Measurements from ENCODE around the gene ADM5.

DNA sequence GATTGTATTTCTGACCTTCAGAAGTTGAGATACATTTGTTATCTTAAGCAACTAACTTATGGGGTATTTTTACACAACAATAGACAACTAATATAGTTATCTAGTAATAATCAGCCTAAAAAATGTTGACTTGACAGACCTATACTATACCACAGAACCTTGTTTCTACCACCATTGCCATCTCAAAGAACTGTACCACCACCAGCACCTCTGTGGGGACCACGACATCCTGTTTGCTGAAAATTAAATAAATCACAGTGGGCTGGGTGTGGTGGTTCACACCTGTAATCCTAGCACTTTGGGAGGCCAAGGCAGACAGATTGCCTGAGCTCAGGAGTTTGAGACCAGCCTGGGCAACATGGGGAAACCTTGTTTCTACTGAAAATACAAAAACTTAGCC, 49.7 kb downstream of the ADM5 start:
- TF ChIP-seq, protein P1, sequence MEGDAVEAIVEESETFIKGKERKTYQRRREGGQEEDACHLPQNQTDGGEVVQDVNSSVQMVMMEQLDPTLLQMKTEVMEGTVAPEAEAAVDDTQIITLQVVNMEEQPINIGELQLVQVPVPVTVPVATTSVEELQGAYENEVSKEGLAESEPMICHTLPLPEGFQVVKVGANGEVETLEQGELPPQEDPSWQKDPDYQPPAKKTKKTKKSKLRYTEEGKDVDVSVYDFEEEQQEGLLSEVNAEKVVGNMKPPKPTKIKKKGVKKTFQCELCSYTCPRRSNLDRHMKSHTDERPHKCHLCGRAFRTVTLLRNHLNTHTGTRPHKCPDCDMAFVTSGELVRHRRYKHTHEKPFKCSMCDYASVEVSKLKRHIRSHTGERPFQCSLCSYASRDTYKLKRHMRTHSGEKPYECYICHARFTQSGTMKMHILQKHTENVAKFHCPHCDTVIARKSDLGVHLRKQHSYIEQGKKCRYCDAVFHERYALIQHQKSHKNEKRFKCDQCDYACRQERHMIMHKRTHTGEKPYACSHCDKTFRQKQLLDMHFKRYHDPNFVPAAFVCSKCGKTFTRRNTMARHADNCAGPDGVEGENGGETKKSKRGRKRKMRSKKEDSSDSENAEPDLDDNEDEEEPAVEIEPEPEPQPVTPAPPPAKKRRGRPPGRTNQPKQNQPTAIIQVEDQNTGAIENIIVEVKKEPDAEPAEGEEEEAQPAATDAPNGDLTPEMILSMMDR (IDR thresholded peaks at IDR 0.05), result no peak
- no peak for TF ChIP-seq RAD21 (conservative IDR thresholded peaks at IDR 0.05 in 1 of 2, IDR thresholded peaks at IDR 0.05 in 1 of 2)
- TF ChIP-seq, protein P2, sequence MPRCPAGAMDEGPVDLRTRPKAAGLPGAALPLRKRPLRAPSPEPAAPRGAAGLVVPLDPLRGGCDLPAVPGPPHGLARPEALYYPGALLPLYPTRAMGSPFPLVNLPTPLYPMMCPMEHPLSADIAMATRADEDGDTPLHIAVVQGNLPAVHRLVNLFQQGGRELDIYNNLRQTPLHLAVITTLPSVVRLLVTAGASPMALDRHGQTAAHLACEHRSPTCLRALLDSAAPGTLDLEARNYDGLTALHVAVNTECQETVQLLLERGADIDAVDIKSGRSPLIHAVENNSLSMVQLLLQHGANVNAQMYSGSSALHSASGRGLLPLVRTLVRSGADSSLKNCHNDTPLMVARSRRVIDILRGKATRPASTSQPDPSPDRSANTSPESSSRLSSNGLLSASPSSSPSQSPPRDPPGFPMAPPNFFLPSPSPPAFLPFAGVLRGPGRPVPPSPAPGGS (IDR thresholded peaks at IDR 0.05), result no peak
- no peak for TF ChIP-seq SREBF2 (IDR thresholded peaks at IDR 0.05)
- TF ChIP-seq POLR2AphosphoS2 (conservative IDR thresholded peaks at IDR 0.05; ENCODE audit: low read length), result no peak
